GM23338 (cell line): Measurements from ENCODE around the gene FYCO1. TPM values are rescaled to one million over a fixed set of nuclear protein-coding genes. Genes with fewer than 3 reads are reported as not detected.
"Not testable (repeated sequence)": the region's sequence is repeated elsewhere in the genome, so short reads cannot be mapped to it uniquely, and the experiment has no call there.

Source experiments
- ATAC-seq: fragments of 200-7000 bp; cut with Tn5 transposase; 3 replicates; pipeline ENCODE4 v1.9.1; 2020
- DNase-seq: peaks from one replicate; pipeline ENCODE4 v3.0.0-alpha.2; 2015; ENCODE audit warnings: low spot score
- H2AFZ ChIP-seq: fragments of 200-600 bp; sonication (generic); 2 replicates; pipeline ENCODE4 v1.8.0; 2016; ENCODE audit warnings: antibody characterized with exemption, mild to moderate bottlenecking, moderate library complexity
- H3F3A ChIP-seq: fragments of 200-600 bp; sonication (generic); replicated peaks from 2 replicates; pipeline ENCODE4 v1.8.0; 2017; ENCODE audit warnings: antibody characterized with exemption, mixed run types, low read depth
- H3K27ac ChIP-seq: fragments of 200-600 bp; sonication (generic); 2 replicates; pipeline ENCODE4 v1.6.1; 2016; ENCODE audit warnings: low read depth
- H3K27me3 ChIP-seq: fragments of 200-600 bp; sonication (generic); 2 replicates; pipeline ENCODE4 v1.8.0; 2016; ENCODE audit warnings: mild to moderate bottlenecking, mixed run types, moderate library complexity; ENCODE audit not compliant: insufficient read depth
- H3K36me3 ChIP-seq: fragments of 200-600 bp; sonication (generic); 2 replicates; pipeline ENCODE4 v1.8.0; 2016; ENCODE audit warnings: mild to moderate bottlenecking; ENCODE audit not compliant: insufficient read depth
- H3K4me1 ChIP-seq: fragments of 200-600 bp; sonication (generic); 2 replicates; pipeline ENCODE4 v1.8.0; 2016; ENCODE audit warnings: mild to moderate bottlenecking, moderate library complexity; ENCODE audit not compliant: insufficient read depth
- H3K4me2 ChIP-seq: fragments of 200-600 bp; sonication (generic); 2 replicates; pipeline ENCODE4 v1.7.1; 2017; ENCODE audit warnings: mixed run types
- H3K4me3 ChIP-seq: fragments of 200-600 bp; sonication (generic); 2 replicates; pipeline ENCODE4 v1.6.1; 2016; ENCODE audit warnings: mixed run types
- H3K79me2 ChIP-seq: fragments of 200-600 bp; sonication (generic); replicated peaks from 2 replicates; pipeline ENCODE4 v1.8.0; 2017; ENCODE audit warnings: mild to moderate bottlenecking; ENCODE audit not compliant: insufficient read depth
- H3K9me2 ChIP-seq: fragments of 200-600 bp; sonication (generic); 2 replicates; pipeline ENCODE4 v1.8.0; 2017; ENCODE audit not compliant: insufficient read depth
- H4K20me1 ChIP-seq: fragments of 200-600 bp; sonication (generic); replicated peaks from 2 replicates; pipeline ENCODE4 v1.8.0; 2017; ENCODE audit warnings: mild to moderate bottlenecking; ENCODE audit not compliant: insufficient read depth
- H3K27ac Mint-ChIP-seq: 2 replicates; pipeline ENCODE4 v1.8.0; 2020; ENCODE audit warnings: inconsistent platforms, mild to moderate bottlenecking, moderate library complexity, mixed read lengths
- H3K27me3 Mint-ChIP-seq: 3 replicates; pipeline ENCODE4 v1.8.0; 2022; ENCODE audit warnings: low read depth, mild to moderate bottlenecking, moderate library complexity, mixed read lengths, inconsistent platforms; ENCODE audit not compliant: insufficient read depth, poor library complexity
- H3K36me3 Mint-ChIP-seq: 3 replicates; pipeline ENCODE4 v1.8.0; 2021; ENCODE audit warnings: low read depth, mild to moderate bottlenecking, inconsistent platforms, moderate library complexity, mixed read lengths
- H3K4me1 Mint-ChIP-seq: 3 replicates; pipeline ENCODE4 v1.8.0; 2020; ENCODE audit warnings: mild to moderate bottlenecking, inconsistent platforms, mixed read lengths
- H3K4me3 Mint-ChIP-seq: 3 replicates; pipeline ENCODE4 v1.8.0; 2021; ENCODE audit warnings: moderate library complexity, mild to moderate bottlenecking, inconsistent platforms, mixed read lengths
- H3K9me3 Mint-ChIP-seq: 3 replicates; pipeline ENCODE4 v1.8.0; 2020; ENCODE audit warnings: moderate library complexity, mild to moderate bottlenecking, inconsistent platforms, mixed read lengths
- CREB1 ChIP-seq: fragments of 250-450 bp; sonication (Bioruptor Pico); IDR thresholded peaks from 2 replicates; pipeline ENCODE4 v1.5.0; 2020; ENCODE audit warnings: low read depth, mild to moderate bottlenecking, moderate library complexity
- CTCF ChIP-seq, 2 experiments: fragments of 200-600 bp in 1 of 2; sonication (generic) in 1 of 2; conservative IDR thresholded peaks; 2 replicates each; pipeline versions ENCODE4 v1.5.1 to v1.6.1; 2016 to 2017; ENCODE audit warnings: antibody characterized with exemption in 2 of 2, low read depth in 2 of 2, mild to moderate bottlenecking in 2 of 2, moderate library complexity in 1 of 2
- ETS1 ChIP-seq: IDR thresholded peaks from 2 replicates; pipeline ENCODE4 v1.6.1; 2016; ENCODE audit warnings: antibody characterized with exemption
- EZH2 ChIP-seq: fragments of 200-600 bp; sonication (generic); IDR thresholded peaks from one replicate; pipeline ENCODE4 v1.8.0; 2017; ENCODE audit warnings: antibody characterized with exemption, mild to moderate bottlenecking, low read depth; ENCODE audit not compliant: unreplicated experiment
- EZH2phosphoT487 ChIP-seq: fragments of 200-600 bp; sonication (generic); IDR thresholded peaks from one replicate; pipeline ENCODE4 v1.8.1; 2018; ENCODE audit warnings: antibody characterized with exemption; ENCODE audit not compliant: unreplicated experiment
- JUNB ChIP-seq: IDR thresholded peaks from one replicate; pipeline ENCODE4 v1.6.1; 2016; ENCODE audit warnings: antibody characterized with exemption; ENCODE audit not compliant: unreplicated experiment
- NANOG ChIP-seq: IDR thresholded peaks from 2 replicates; pipeline ENCODE4 v1.6.1; 2016; ENCODE audit warnings: antibody characterized with exemption, borderline replicate concordance
- STAT1 ChIP-seq: IDR thresholded peaks from one replicate; pipeline ENCODE4 v1.6.1; 2016; ENCODE audit warnings: antibody characterized with exemption; ENCODE audit not compliant: unreplicated experiment
- ZNF331 ChIP-seq: fragments of 250-450 bp; sonication (Bioruptor Pico); IDR thresholded peaks from 2 replicates; pipeline ENCODE4 v1.5.0; 2020; ENCODE audit warnings: low read depth, mild to moderate bottlenecking, moderate library complexity
- ZNF462 ChIP-seq: fragments of 250-450 bp; sonication (Bioruptor Pico); IDR thresholded peaks from 2 replicates; pipeline ENCODE4 v1.5.0; 2020; ENCODE audit warnings: mild to moderate bottlenecking, moderate library complexity
- polyA plus RNA-seq: library from polyadenylated mRNA; unstranded; fragments of >200 nt; fragmentation: Nextera tagmentation; extraction: Ambion mirVana; gene quantifications from 2 replicates; pipeline ENCODE4 v1.2.1, GENCODE V29; 2016
- total RNA-seq: library from RNA; depleted of rRNA; stranded (reverse); fragments of >200 nt; shearing (Covaris generic); gene quantifications from 2 replicates; pipeline ENCODE4 v1.2.3, GENCODE V29; 2014

The FYCO1 gene
- total and polyA plus RNA-seq, 2 experiments from 2014 or later, result 4.5 to 17.2 TPM

GRCh38 chr3:46003706-46004105 lies 8.1 kb upstream of the FYCO1 start:
- Histone ChIP-seq H3K9me2 (peaks cover 21% of the 10 kb centered on the region; the same call in 1 of the 2 replicates), H3K4me1 (peaks cover 12% of the 10 kb centered on the region)
- ATAC-seq, H3K36me3 Mint-ChIP-seq, H2AFZ ChIP-seq, DNase-seq, H3F3A ChIP-seq, H3K4me2 ChIP-seq, H3K27me3 Mint-ChIP-seq, H3K27ac Mint-ChIP-seq, H3K27ac ChIP-seq, H3K4me3 Mint-ChIP-seq, H4K20me1 ChIP-seq, H3K36me3 ChIP-seq, H3K27me3 ChIP-seq, H3K4me3 ChIP-seq, H3K79me2 ChIP-seq, H3K9me3 Mint-ChIP-seq: not testable (repeated sequence)
- H3K4me1 Mint-ChIP-seq, result peaks cover 26% of the 10 kb centered on the region

- no peak overlapping the region for H3K4me3 Mint-ChIP-seq
- H4K20me1 ChIP-seq, result no peaks in the 10 kb centered on the region
- no peak overlapping the region for H3K27ac ChIP-seq
- no peak overlapping the region for H3K4me3 ChIP-seq
- no peaks in the 10 kb centered on the region; the same call in 2 of the 3 replicates for H3K36me3 Mint-ChIP-seq
- H2AFZ ChIP-seq, result no peak overlapping the region
- H3F3A ChIP-seq, result no peaks in the 10 kb centered on the region
- H3K27me3 ChIP-seq, result peaks cover 5% of the 10 kb centered on the region; the same call in 1 of the 2 replicates
- H3K9me2 ChIP-seq, result peaks cover 18% of the 10 kb centered on the region; the same call in 1 of the 2 replicates
- H3K79me2 ChIP-seq, result no peaks in the 10 kb centered on the region
- H3K4me1 Mint-ChIP-seq, result peaks cover 11% of the 10 kb centered on the region
- no peak overlapping the region for H3K27ac Mint-ChIP-seq
- H3K4me2 ChIP-seq, result no peak overlapping the region
- peaks cover 2% of the 10 kb centered on the region for H3K27me3 Mint-ChIP-seq
- DNase-seq (no peak), ATAC-seq (no peak)
- H3K36me3 ChIP-seq, result no peaks in the 10 kb centered on the region
- no peaks in the 10 kb centered on the region for H3K4me1 ChIP-seq
- H3K9me3 Mint-ChIP-seq, result no peaks in the 10 kb centered on the region; the same call in 1 of the 3 replicates
- TF ChIP-seq CREB1 (CRISPR knock-in tag) (no peak), ZNF331 (no peak), NANOG (no peak), ETS1 (no peak), EZH2 (no peak), JUNB (no peak), EZH2phosphoT487 (no peak), CTCF (conservative IDR thresholded peaks at IDR 0.05; ENCODE audit: low read depth in 2 of 2) (no peak), ZNF462 (CRISPR knock-in tag) (no peak), STAT1 (no peak)
These were observed 5.6 kb upstream of the FYCO1 start for GRCh38 chr3:46001178-46001577.
